GM11168 (cell line): ENCODE results near the gene DGKB.

Experiments
- in situ Hi-C: fragments of 300-500 bp; cut with MboI; formaldehyde crosslinking; loops from one replicate; pipeline ENCODE4 v1.12.0; 2022; ENCODE audit warnings: low sequenced_read_pairs; ENCODE audit not compliant: unreplicated experiment

Gene DGKB

GRCh38 chr7:14868937-14869336, 33.6 kb downstream of the DGKB start:
- in situ Hi-C loops, result no loop called here

- in situ Hi-C loops, result no loop called here
Observed at GRCh38 chr7:14861456-14861855, 41.1 kb downstream of the DGKB start.

- in situ Hi-C loops, result no loop called here
Observed at GRCh38 chr7:14859267-14859666, 43.3 kb downstream of the DGKB start.

- in situ Hi-C loops, result no loop called here
Observed at GRCh38 chr7:14858866-14859265, 43.7 kb downstream of the DGKB start.

GRCh38 chr7:14858410-14858809, 44.1 kb downstream of the DGKB start:
- in situ Hi-C loops, result no loop called here

GRCh38 chr7:14855033-14855794, 47.3 kb downstream of the DGKB start:
- in situ Hi-C loops, result no loop called here

- in situ Hi-C loops, result no loop called here
Observed at GRCh38 chr7:14854471-14854870, 48.1 kb downstream of the DGKB start.

- in situ Hi-C loops, result no loop called here
Observed at GRCh38 chr7:14851610-14852009, 50.9 kb downstream of the DGKB start.

GRCh38 chr7:14850039-14850438, 52.5 kb downstream of the DGKB start:
- in situ Hi-C loops, result no loop called here

- in situ Hi-C loops, result no loop called here
Observed at GRCh38 chr7:14846405-14846804, 56.1 kb downstream of the DGKB start.

- in situ Hi-C loops, result no loop called here
Observed at GRCh38 chr7:14843755-14844154, 58.8 kb downstream of the DGKB start.

GRCh38 chr7:14842523-14842922, 60.0 kb downstream of the DGKB start:
- in situ Hi-C loops, result no loop called here

- in situ Hi-C loops, result no loop called here
Observed at GRCh38 chr7:14841869-14842268, 60.7 kb downstream of the DGKB start.

GRCh38 chr7:14841086-14841485, 61.5 kb downstream of the DGKB start:
- in situ Hi-C loops, result no loop called here

GRCh38 chr7:14839307-14839706, 63.2 kb downstream of the DGKB start:
- in situ Hi-C loops, result no loop called here

- in situ Hi-C loops, result no loop called here
Observed at GRCh38 chr7:14837216-14837615, 65.3 kb downstream of the DGKB start.

- in situ Hi-C loops, result no loop called here
Observed at GRCh38 chr7:14836571-14837189, 65.9 kb downstream of the DGKB start.

GRCh38 chr7:14836006-14836405, 66.5 kb downstream of the DGKB start:
- in situ Hi-C loops, result no loop called here

- in situ Hi-C loops, result no loop called here
Observed at GRCh38 chr7:14835384-14835783, 67.2 kb downstream of the DGKB start.

GRCh38 chr7:14834883-14835282, 67.7 kb downstream of the DGKB start:
- in situ Hi-C loops, result no loop called here

GRCh38 chr7:14834456-14834855, 68.1 kb downstream of the DGKB start:
- in situ Hi-C loops, result no loop called here

- in situ Hi-C loops, result no loop called here
Observed at GRCh38 chr7:14833707-14834106, 68.8 kb downstream of the DGKB start.
